Measurements from ENCODE around the gene TBC1D1. TPM values are rescaled to one million over a fixed set of nuclear protein-coding genes. Genes with fewer than 3 reads are reported as not detected.
"Not testable (repeated sequence)": the region's sequence is repeated elsewhere in the genome, so short reads cannot be mapped to it uniquely, and the experiment has no call there.

The TBC1D1 gene
- total RNA-seq, 1 experiment from 2014 or later, result 102 TPM

DNA sequence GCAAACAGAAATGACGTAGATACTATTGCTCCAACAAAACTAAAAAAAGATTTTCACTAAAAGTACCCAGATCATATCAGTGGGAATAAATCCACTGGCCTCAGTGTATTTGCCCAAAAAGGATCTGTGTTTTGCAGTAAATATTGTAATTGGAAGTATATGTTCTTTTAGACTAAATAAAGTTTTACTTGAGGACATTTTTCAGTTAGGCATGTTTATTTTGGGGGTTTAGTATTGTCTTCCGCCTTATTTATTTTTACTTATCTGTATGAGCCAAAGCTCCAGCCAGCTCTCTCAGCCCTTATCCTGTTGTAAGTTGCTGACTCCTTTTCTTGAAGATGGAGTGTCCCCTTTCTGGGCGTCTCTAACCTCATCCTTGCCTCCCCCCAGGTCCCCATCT, 119.1 kb downstream of the TBC1D1 start:
- Histone ChIP-seq H3K27me3 (ENCODE audit: control insufficient read depth, insufficient read depth, low read length) (no peaks in the 10 kb centered on the region), H3K4me3 (ENCODE audit: insufficient read depth, low read depth, low read length) (no peak overlapping the region), H3K36me3 (replicated peaks; ENCODE audit: control insufficient read depth, insufficient read depth, low read length) (no peaks in the 10 kb centered on the region)
- DNase-seq, result no peak

DNA sequence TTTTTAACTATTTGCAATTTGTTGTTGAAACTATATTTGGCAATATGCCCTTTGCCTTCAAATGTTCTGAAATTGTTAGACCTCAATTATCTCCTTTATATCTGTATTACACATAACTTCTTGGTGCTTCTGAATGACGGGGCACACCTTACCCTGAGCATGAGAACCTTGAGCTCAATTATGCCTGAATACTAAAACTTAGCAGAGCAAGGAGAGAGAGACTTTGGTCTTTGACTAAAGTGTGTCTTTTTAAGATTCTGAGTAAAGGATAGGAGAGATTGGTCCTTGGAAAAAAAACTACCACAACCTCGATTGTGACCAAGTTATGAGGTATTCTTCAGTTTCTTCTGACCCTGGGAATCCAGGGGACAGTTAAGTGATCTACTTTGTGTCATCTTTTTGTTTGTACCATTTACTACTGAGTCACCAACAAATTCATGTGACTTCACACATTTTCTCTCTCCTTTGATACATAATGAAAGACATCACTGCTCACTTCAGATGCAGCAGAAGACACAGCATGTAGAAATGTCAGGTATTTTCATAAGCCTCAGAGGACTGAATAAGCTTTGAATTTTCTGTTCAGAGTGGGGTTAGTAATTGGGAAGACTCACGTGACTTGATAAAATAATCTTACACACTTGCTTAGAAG, 120.8 kb downstream of the TBC1D1 start:
- no peak for DNase-seq
- H3K36me3 ChIP-seq (replicated peaks; ENCODE audit: control insufficient read depth, insufficient read depth, low read length), result peaks cover 1% of the 10 kb centered on the region; the same call in 1 of the 2 replicates
- H3K4me3 ChIP-seq (ENCODE audit: insufficient read depth, low read depth, low read length), result no peak overlapping the region

DNA sequence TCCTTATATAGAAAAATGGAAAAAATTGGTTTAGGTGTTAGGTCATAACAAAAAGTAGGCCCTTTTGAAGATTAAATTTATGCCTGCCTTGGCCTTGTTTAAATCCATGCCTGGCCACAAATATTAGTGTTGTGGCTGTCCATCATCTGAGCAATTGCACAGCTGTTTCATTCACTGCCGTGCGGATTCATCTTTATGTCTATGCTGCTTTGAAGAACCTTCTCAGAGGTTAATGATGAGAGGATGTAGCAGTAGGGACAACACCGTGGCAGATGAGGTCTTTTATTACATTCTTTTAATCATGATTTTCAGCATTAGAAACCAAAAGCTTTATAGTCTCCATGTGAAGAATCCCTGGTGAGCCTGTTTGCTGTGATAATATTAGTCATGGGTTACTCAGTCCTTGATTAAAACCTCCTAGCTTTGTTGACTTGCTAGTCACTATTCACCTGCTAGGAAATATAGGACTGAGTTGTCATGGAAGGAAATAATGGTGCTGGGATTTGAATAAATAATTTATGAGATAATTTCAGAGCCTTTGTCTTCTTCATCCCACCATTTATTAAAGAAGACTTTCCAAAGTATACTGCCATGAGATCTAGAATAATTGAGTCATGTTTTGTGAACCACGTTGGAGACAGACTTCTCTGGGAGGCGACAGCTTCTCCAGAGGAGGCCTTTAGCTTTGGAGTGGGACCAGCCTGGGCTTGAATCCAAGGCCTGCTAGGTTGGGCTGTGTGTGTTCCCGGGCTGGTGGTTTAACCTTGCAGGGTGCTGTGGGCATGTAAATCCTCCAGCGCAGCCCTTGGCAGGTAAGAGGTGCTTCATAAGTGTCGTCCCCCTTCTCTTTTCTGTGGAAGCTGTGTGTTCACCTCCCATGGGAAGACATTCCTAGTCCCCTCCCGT, 122.8 kb downstream of the TBC1D1 start:
- no peak overlapping the region for H3K4me3 ChIP-seq (ENCODE audit: insufficient read depth, low read depth, low read length)
- H3K36me3 ChIP-seq (replicated peaks; ENCODE audit: control insufficient read depth, insufficient read depth, low read length), result peaks cover 1% of the 10 kb centered on the region; the same call in 1 of the 2 replicates
- H3K27me3 ChIP-seq (ENCODE audit: control insufficient read depth, insufficient read depth, low read length), result no peaks in the 10 kb centered on the region
- DNase-seq, result no peak

More for the DNA sequence above, 120.8 kb downstream of the TBC1D1 start:
- H3K27me3 ChIP-seq (ENCODE audit: control insufficient read depth, insufficient read depth, low read length), result no peaks in the 10 kb centered on the region

DNA sequence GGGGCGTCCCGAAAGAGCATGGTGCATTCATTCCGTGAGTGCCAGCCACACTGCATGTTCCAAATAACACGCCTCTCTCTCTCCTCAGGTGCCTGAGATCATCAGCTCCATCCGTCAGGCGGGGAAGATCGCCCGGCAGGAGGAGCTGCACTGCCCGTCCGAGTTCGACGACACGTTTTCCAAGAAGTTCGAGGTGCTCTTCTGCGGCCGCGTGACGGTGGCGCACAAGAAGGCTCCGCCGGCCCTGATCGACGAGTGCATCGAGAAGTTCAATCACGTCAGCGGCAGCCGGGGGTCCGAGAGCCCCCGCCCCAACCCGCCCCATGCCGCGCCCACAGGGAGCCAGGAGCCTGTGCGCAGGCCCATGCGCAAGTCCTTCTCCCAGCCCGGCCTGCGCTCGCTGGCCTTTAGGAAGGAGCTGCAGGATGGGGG, 123.6 kb downstream of the TBC1D1 start:
- H3K36me3 ChIP-seq (replicated peaks; ENCODE audit: control insufficient read depth, insufficient read depth, low read length), result peaks cover 1% of the 10 kb centered on the region; the same call in 1 of the 2 replicates
- H3K27me3 ChIP-seq (ENCODE audit: control insufficient read depth, insufficient read depth, low read length), result no peaks in the 10 kb centered on the region
- no peak overlapping the region for H3K4me3 ChIP-seq (ENCODE audit: insufficient read depth, low read depth, low read length)
- no peak for DNase-seq

DNA sequence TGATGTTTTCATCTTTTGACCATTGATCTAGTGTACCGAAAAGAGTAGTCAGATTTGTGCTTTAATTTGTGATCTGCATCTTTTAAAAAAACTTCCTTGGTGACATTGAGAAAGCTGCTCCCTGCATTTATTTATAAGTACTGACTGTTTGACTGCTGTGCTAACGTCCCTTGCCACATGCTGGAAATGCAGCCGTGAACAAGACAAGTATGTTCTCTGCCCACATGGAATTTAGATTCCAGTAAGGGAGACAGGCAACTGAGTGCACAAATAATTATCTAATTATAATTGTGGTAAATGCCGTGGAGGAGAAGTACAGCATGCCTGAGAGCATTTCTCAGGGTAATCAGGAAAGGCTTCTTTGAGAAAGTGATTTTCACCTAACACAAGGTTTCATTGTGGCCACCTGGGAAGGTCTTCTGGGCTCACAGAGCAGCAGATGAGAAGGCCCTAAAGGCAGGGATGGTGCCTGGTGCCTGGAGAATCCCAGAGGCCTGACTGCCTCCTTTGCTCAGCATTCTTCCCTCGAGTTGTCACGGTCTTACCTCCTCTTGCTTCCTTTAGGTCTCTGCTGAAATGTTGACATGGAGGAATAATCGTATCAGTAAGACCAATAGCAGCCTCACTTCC, 125.1 kb downstream of the TBC1D1 start:
- no peak for DNase-seq
- Histone ChIP-seq H3K27me3 (ENCODE audit: control insufficient read depth, insufficient read depth, low read length) (no peaks in the 10 kb centered on the region), H3K4me3 (ENCODE audit: insufficient read depth, low read depth, low read length) (no peak overlapping the region), H3K36me3 (replicated peaks; ENCODE audit: control insufficient read depth, insufficient read depth, low read length) (peaks cover 1% of the 10 kb centered on the region; the same call in 1 of the 2 replicates)

DNA sequence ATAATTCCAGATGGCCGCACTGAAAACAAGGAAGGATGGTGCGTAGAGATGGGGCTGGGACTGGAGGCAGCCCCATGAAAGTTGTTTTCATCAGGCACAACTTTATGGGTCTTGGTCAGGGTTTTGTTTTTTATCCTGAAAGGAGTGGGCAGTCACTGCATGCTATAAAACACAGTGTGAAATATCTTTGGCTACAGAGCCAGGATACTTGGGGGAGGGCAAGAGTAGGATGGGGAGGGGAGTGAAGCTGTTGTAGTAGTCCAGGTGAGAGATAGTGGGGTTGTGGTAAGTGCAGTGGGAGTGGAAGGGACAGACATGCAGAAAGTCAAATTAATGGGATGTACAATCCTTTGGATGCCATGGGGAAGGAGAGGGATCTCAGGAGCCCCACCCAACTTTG, 125.8 kb downstream of the TBC1D1 start:
- no peak overlapping the region for H3K4me3 ChIP-seq (ENCODE audit: insufficient read depth, low read depth, low read length)
- H3K27me3 ChIP-seq (ENCODE audit: control insufficient read depth, insufficient read depth, low read length), result no peaks in the 10 kb centered on the region
- no peak for DNase-seq
- peaks cover 3% of the 10 kb centered on the region for H3K36me3 ChIP-seq (replicated peaks; ENCODE audit: control insufficient read depth, insufficient read depth, low read length)

DNA sequence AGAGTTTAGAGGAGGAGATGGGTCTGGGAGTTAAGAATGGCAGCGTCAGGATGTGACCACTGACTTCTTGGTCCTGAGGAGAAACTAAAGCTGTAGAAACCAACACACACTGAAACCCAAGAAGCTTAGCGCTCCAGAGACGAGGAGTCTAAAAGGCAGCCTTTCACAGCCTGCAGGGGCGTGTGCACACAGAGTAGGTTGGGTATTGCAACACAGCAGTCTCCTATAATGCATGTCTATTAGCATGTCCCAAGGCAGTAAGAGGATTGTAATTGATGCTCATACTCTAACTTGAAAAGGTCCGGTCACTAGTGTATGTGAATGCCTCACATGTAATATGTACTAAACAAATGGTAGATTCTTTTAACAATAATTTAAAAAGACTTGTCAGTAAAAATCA, 126.7 kb downstream of the TBC1D1 start:
- no peak overlapping the region for H3K4me3 ChIP-seq (ENCODE audit: insufficient read depth, low read depth, low read length)
- no peaks in the 10 kb centered on the region for H3K27me3 ChIP-seq (ENCODE audit: control insufficient read depth, insufficient read depth, low read length)
- DNase-seq, result no peak
- peaks cover 5% of the 10 kb centered on the region for H3K36me3 ChIP-seq (replicated peaks; ENCODE audit: control insufficient read depth, insufficient read depth, low read length)

DNA sequence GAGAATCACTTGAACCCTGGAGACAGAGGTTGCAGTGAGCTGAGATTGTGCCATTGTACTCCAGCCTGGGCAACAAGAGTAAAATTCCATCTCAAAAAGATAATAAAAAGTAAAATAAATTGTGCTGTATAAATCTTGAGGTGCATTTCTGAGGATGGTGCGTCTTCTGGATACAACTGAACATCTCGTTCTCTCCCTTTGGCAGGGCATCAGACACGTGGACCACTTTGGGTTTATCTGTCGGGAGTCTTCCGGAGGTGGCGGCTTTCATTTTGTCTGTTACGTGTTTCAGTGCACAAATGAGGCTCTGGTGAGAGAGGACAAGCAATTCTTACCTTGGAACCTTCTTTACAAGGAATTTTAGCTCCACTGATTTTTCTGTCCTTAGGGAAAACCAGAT, 129.5 kb downstream of the TBC1D1 start:
- DNase-seq, result no peak
- Histone ChIP-seq H3K36me3 (replicated peaks; ENCODE audit: control insufficient read depth, insufficient read depth, low read length) (peaks cover 5% of the 10 kb centered on the region), H3K4me3 (ENCODE audit: insufficient read depth, low read depth, low read length) (no peak overlapping the region), H3K27me3 (ENCODE audit: control insufficient read depth, insufficient read depth, low read length) (no peaks in the 10 kb centered on the region)

DNA sequence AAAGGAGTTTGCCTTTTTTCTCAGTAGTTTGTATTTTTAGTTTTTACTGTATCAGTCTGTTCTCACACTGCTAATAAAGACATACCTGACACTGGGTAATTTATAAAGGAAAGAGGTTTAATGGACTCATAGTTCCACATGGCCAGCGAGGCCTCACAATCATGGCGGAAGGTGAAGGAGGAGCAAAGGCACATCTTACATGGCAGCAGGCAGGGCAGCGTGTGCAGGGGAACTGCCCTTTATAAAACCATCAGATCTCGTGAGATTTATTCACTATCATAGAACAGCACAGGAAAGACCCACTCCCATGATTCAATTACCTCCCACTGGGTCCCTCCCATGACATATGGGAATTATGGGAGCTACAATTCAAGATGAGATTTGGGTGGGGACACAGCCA, 130.1 kb downstream of the TBC1D1 start:
- H3K4me3 ChIP-seq (ENCODE audit: insufficient read depth, low read depth, low read length); H3K27me3 ChIP-seq (ENCODE audit: control insufficient read depth, insufficient read depth, low read length); H3K36me3 ChIP-seq (replicated peaks; ENCODE audit: control insufficient read depth, insufficient read depth, low read length); DNase-seq: not testable (repeated sequence)

DNA sequence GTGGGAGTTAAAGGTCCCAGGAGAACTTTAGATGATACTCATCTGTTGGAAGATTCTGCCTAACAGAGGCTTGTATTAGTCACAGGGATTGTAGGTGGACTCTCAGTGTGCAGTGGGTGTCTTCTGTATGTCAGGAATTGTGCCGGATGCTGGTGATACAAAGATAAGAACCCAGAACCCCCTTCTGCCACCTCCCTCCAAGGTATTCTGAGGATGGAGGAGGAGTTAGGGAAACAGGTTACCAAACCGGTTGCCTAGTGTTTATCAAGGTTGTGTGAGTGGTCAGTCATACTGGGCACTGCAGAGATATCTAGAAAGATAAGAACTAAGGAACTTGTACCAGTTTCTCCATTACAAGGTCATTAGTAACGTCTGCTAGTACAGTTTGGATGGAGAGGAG, 130.9 kb downstream of the TBC1D1 start:
- no peaks in the 10 kb centered on the region for H3K27me3 ChIP-seq (ENCODE audit: control insufficient read depth, insufficient read depth, low read length)
- H3K4me3 ChIP-seq (ENCODE audit: insufficient read depth, low read depth, low read length), result no peak overlapping the region
- H3K36me3 ChIP-seq (replicated peaks; ENCODE audit: control insufficient read depth, insufficient read depth, low read length), result peaks cover 4% of the 10 kb centered on the region

DNA sequence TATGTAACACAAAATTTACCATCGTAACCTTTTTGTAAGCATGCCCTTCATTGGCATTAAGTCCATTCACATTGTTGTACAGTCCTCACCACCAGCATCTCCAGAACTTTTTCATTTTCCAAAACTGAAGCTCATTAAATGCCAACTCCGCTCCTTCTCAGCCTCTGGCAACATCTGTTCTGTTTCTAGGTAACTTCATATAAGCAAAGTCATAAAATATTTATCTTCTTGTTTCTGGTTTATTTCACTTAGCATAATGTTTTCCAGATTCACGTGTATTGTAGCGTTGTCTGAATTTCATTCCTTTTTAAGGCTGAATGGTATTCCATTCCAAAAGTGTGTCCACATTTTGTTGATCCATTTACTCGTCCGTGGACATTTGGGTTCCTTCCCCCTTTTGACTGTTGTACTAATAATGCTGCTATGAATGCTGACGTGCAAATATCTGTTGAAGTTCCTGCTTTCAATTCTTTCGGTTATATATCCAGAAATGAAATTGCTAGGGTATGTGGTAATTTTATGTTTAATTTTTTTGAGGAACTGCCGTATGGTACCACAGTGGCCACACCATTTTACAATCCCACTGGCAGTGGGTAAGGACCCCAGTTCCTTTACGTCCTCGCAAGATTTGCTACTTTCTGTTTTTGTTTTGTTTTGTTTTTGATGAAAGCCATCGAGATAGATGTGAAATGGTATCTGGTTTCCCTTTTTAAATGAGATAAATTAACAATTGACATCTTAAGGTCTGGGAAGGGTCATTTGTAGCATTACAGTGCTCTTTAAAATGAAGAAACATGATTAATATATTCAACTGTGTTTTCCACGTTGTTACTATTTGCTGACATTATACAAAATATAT, 132.7 kb downstream of the TBC1D1 start:
- no peak overlapping the region for H3K4me3 ChIP-seq (ENCODE audit: insufficient read depth, low read depth, low read length)
- no peak for DNase-seq

More for the DNA sequence above, 130.9 kb downstream of the TBC1D1 start:
- no peak for DNase-seq

DNA sequence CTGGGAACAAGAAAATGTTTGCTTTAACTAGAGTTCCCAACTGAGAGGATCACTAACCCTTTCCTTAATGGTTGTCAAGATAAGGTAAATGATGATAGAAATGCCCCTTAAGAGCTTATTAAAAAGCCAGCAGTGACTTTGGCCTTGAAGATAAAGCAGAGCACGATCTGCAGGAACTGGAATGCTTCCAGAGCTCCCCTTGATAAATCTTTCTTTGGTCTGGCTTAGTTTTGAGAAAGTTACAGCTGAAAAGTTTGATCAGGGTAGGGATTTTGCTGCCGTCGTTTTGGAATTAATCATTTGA, 133.3 kb downstream of the TBC1D1 start:
- Histone ChIP-seq H3K4me3 (ENCODE audit: insufficient read depth, low read depth, low read length) (no peak overlapping the region), H3K27me3 (ENCODE audit: control insufficient read depth, insufficient read depth, low read length) (no peaks in the 10 kb centered on the region), H3K36me3 (replicated peaks; ENCODE audit: control insufficient read depth, insufficient read depth, low read length) (peaks cover 5% of the 10 kb centered on the region)
- DNase-seq, result no peak

More for the DNA sequence above, 132.7 kb downstream of the TBC1D1 start:
- no peaks in the 10 kb centered on the region for H3K27me3 ChIP-seq (ENCODE audit: control insufficient read depth, insufficient read depth, low read length)
- H3K36me3 ChIP-seq (replicated peaks; ENCODE audit: control insufficient read depth, insufficient read depth, low read length), result peaks cover 5% of the 10 kb centered on the region

DNA sequence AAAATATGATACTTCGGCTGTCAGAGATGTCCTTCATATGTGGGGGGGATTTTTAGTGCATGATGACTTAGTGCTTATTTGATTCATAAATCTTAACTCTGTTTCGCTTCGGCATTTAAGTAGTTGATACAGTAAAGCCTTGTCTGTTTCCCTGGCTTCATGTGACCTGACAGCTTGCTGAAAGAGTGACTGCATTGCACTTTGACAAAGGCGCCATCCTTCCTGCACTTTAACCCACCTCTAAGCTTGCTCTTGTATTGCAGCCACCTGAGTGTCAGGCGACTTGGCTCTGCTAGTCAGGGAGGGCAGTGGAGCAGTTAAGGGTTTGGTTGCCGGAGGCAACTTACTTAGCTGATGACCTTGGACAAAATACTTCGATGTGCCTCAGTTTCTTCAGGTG, 134.8 kb downstream of the TBC1D1 start:
- Histone ChIP-seq H3K4me3 (ENCODE audit: insufficient read depth, low read depth, low read length) (no peak overlapping the region), H3K36me3 (replicated peaks; ENCODE audit: control insufficient read depth, insufficient read depth, low read length) (peaks cover 5% of the 10 kb centered on the region)
- DNase-seq, result no peak

DNA sequence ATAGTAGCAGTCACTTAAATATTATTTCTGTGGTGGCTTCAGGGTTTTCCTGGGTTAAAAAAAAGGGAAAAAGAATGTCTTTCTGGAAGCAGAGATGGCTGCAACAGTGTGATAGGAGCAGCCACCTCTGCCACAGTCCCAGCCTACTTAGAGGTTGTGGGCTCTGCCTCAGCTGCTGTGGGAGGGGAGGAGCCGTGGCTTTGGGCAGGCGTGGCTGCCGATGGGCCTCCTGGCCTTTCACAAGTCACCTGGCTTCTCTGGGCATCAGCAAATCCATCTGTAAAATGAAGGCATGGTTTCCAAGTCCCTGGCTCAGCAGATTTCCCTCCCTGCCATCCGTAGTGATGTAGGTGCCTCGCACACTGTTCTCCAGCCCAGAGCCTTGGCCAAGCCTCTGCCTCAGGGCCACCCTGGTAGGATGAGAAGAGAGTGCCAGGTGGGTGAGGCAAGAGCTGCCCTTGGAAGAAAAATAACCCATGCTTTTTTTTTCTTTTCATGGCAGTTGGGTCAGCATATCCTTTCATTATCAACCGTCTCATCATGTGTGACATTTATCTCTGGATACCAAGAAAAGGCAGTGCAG, 135.4 kb downstream of the TBC1D1 start:
- no peak for DNase-seq
- Histone ChIP-seq H3K4me3 (ENCODE audit: insufficient read depth, low read depth, low read length) (no peak overlapping the region), H3K27me3 (ENCODE audit: control insufficient read depth, insufficient read depth, low read length) (no peaks in the 10 kb centered on the region), H3K36me3 (replicated peaks; ENCODE audit: control insufficient read depth, insufficient read depth, low read length) (peaks cover 5% of the 10 kb centered on the region)

More for the DNA sequence above, 134.8 kb downstream of the TBC1D1 start:
- no peaks in the 10 kb centered on the region for H3K27me3 ChIP-seq (ENCODE audit: control insufficient read depth, insufficient read depth, low read length)

Measured in H7 (cell line).